GM12878 (cell line): ENCODE results near the gene KDM3B. TPM values are rescaled to one million over a fixed set of nuclear protein-coding genes. Genes with fewer than 3 reads are reported as not detected.

Experiments
- ATAC-seq: fragments of 200-7000 bp; cut with Tn5 transposase; 3 replicates; pipeline ENCODE4 v1.9.1; 2020; ENCODE audit warnings: mild to moderate bottlenecking, moderate library complexity
- BruUV-seq: library from RNA; stranded (reverse); fragments of 400-500 nt; replicated peaks from 2 replicates; lab custom pipeline; 2021; lab: Mats Ljungman, UMichigan
- CTCF ChIA-PET: fragments of 300-600 bp; sonication (Branson Sonifier 250); formaldehyde crosslinking; extraction: SDS; loops from one replicate; lab custom pipeline; 2021; ENCODE audit warnings: inconsistent platforms; lab: Yijun Ruan, JAX
- POLR2A ChIA-PET: fragments of 350-600 bp; formaldehyde crosslinking; extraction: SDS; loops from one replicate; lab custom pipeline; 2021; ENCODE audit warnings: inconsistent platforms; lab: Charles Lee
- RAD21 ChIA-PET: fragments of 300-600 bp; sonication (Branson Sonifier 250); formaldehyde crosslinking; loops from one replicate; lab custom pipeline; 2023; ENCODE audit warnings: antibody characterized with exemption; ENCODE audit not compliant: unreplicated experiment; lab: Charles Lee
- SMC1A ChIA-PET: fragments of 300-600 bp; sonication (Branson Sonifier 250); formaldehyde crosslinking; loops from one replicate; lab custom pipeline; 2023; ENCODE audit not compliant: unreplicated experiment, uncharacterized antibody; lab: Charles Lee
- DNase-seq: peaks from one replicate; pipeline ENCODE4 v3.0.0-alpha.2; 2011; ENCODE audit warnings: low read depth, low spot score
- FAIRE-seq: peaks from 3 replicates; lab custom pipeline; 2011; peaks lifted over from hg19 to GRCh38; lab: Jason Lieb, UNC
- H2AFZ ChIP-seq: 2 replicates; pipeline ENCODE4 v1.6.0; 2011; ENCODE audit warnings: low read depth, low read length, control low read depth; ENCODE audit not compliant: control insufficient read depth
- H3K27ac ChIP-seq: 2 replicates; pipeline ENCODE4 v1.5.1; 2011; ENCODE audit warnings: control low read depth; ENCODE audit not compliant: control insufficient read depth, insufficient read depth
- H3K27me3 ChIP-seq, 2 experiments: replicated peaks in 1 of 2; 2 replicates each; pipeline versions ENCODE4 v1.6.0 to v1.6.1; 2011; ENCODE audit warnings: low read length in 1 of 2; ENCODE audit not compliant: control insufficient read depth in 2 of 2, insufficient read depth in 2 of 2
- H3K36me3 ChIP-seq, 2 experiments: 2 replicates each; pipeline ENCODE4 v1.5.1; 2011; ENCODE audit warnings: low read length in 1 of 2; ENCODE audit not compliant: control insufficient read depth in 2 of 2, insufficient read depth in 2 of 2
- H3K4me1 ChIP-seq: 2 replicates; pipeline ENCODE4 v1.6.1; 2011; ENCODE audit warnings: mild to moderate bottlenecking, low read length, moderate library complexity, mixed read lengths; ENCODE audit not compliant: control insufficient read depth, insufficient read depth
- H3K4me2 ChIP-seq: 2 replicates; pipeline ENCODE4 v1.6.0; 2011; ENCODE audit warnings: control low read depth; ENCODE audit not compliant: control insufficient read depth, insufficient read depth
- H3K4me3 ChIP-seq: fragments of 200-600 bp; sonication (generic); 2 replicates; pipeline ENCODE4 v1.5.1; 2016
- H3K79me2 ChIP-seq: 2 replicates; pipeline ENCODE4 v1.6.0; 2011; ENCODE audit warnings: low read length; ENCODE audit not compliant: control insufficient read depth, insufficient read depth
- H3K9ac ChIP-seq: 2 replicates; pipeline ENCODE4 v1.8.0; 2011; ENCODE audit warnings: low read length, control low read depth, mixed read lengths; ENCODE audit not compliant: control insufficient read depth, insufficient read depth
- H3K9me3 ChIP-seq: replicated peaks from 3 replicates; pipeline ENCODE4 v1.5.1; 2011; ENCODE audit warnings: mild to moderate bottlenecking, low read length; ENCODE audit not compliant: control insufficient read depth, insufficient read depth
- H4K20me1 ChIP-seq: 2 replicates; pipeline ENCODE4 v1.6.0; 2011; ENCODE audit not compliant: control insufficient read depth, insufficient read depth
- E2F8 ChIP-seq: fragments of 450-650 bp; IDR thresholded peaks from 2 replicates; pipeline ENCODE4 v1.6.1; 2018; ENCODE audit warnings: mild to moderate bottlenecking, low read depth, moderate library complexity; ENCODE audit not compliant: partially characterized antibody
- EED ChIP-seq: sonication (generic); IDR thresholded peaks from 2 replicates; pipeline ENCODE4 v1.6.1; 2016; ENCODE audit warnings: antibody characterized with exemption, low read depth
- EGR1 ChIP-seq, 2 experiments: IDR thresholded peaks; 1 replicate in 1 of 2; 2 replicates in 1 of 2; pipeline ENCODE4 v1.6.1; 2011 to 2012; ENCODE audit warnings: low read depth in 2 of 2, low read length in 2 of 2, borderline replicate concordance in 1 of 2, mild to moderate bottlenecking in 1 of 2, moderate library complexity in 1 of 2
- EZH2 ChIP-seq: IDR thresholded peaks from 2 replicates; pipeline ENCODE4 v1.6.1; 2012; ENCODE audit warnings: low read depth, mild to moderate bottlenecking, control low read depth, inconsistent platforms, low read length, borderline replicate concordance; ENCODE audit not compliant: control insufficient read depth
- IKZF1 ChIP-seq: fragments of 450-650 bp; conservative IDR thresholded peaks from 2 replicates; pipeline ENCODE4 v1.6.1; 2017; ENCODE audit warnings: antibody characterized with exemption, mild to moderate bottlenecking
- MEF2A ChIP-seq: IDR thresholded peaks from 2 replicates; pipeline ENCODE4 v1.6.1; 2011; ENCODE audit warnings: low read depth, mild to moderate bottlenecking, low read length, moderate library complexity; ENCODE audit not compliant: insufficient read depth
- MEF2B ChIP-seq: fragments of 450-650 bp; IDR thresholded peaks from 2 replicates; pipeline ENCODE4 v1.6.1; 2018; ENCODE audit warnings: mild to moderate bottlenecking, moderate library complexity; ENCODE audit not compliant: partially characterized antibody, poor library complexity, severe bottlenecking
- MXI1 ChIP-seq: fragments of 150-350 bp; IDR thresholded peaks from 2 replicates; pipeline ENCODE4 v1.6.1; 2011; ENCODE audit warnings: low read depth, mild to moderate bottlenecking, inconsistent platforms, low read length, improper control_type of control experiment
- NR2C1 ChIP-seq: fragments of 450-650 bp; IDR thresholded peaks from 2 replicates; pipeline ENCODE4 v1.6.1; 2017; ENCODE audit warnings: antibody characterized with exemption, mild to moderate bottlenecking, moderate library complexity
- PAX5 ChIP-seq: IDR thresholded peaks from 2 replicates; pipeline ENCODE4 v1.6.1; 2011; ENCODE audit warnings: low read depth, low read length, borderline replicate concordance
- RAD21 ChIP-seq: IDR thresholded peaks from 2 replicates; pipeline ENCODE4 v1.6.1; 2011; ENCODE audit warnings: mild to moderate bottlenecking, low read depth, low read length, moderate library complexity; ENCODE audit not compliant: insufficient read depth
- RB1 ChIP-seq: fragments of 450-650 bp; formaldehyde crosslinking; IDR thresholded peaks from 2 replicates; pipeline ENCODE4 v1.6.1; 2017; ENCODE audit warnings: mild to moderate bottlenecking, borderline replicate concordance
- REST ChIP-seq: IDR thresholded peaks from 2 replicates; pipeline ENCODE4 v1.6.1; 2012; ENCODE audit warnings: mild to moderate bottlenecking, low read depth, low read length
- SP1 ChIP-seq: IDR thresholded peaks from one replicate; pipeline ENCODE4 v1.6.1; 2011; ENCODE audit warnings: low read depth, low read length
- ZSCAN29 ChIP-seq: fragments of 450-650 bp; IDR thresholded peaks from 2 replicates; pipeline ENCODE4 v1.6.1; 2017; ENCODE audit warnings: mild to moderate bottlenecking, moderate library complexity
- WGBS: methylation state at CpG from one replicate; pipeline ENCODE4 v1.1.6; 2016; ENCODE audit warnings: low lambda C conversion rate; ENCODE audit not compliant: insufficient replicate concordance, insufficient coverage; ENCODE audit errors: missing lambda C conversion rate; 5-methylcytosine and 5-hydroxymethylcytosine counted together
- in situ Hi-C: fragments of 300-500 bp; cut with MboI; formaldehyde crosslinking; loops from 9 replicates; pipeline ENCODE4 v1.14.3; 2018; ENCODE audit warnings: mixed read lengths
- intact Hi-C: fragments of 100-400 bp; cut with micrococcal nuclease; formaldehyde crosslinking; loops from one replicate; pipeline ENCODE4 v1.14.2; 2022; ENCODE audit not compliant: unreplicated experiment
- polyA plus RNA-seq, 11 experiments: library from polyadenylated mRNA; depleted of rRNA in 4 of 11; unstranded in 6 of 11; stranded (reverse) in 5 of 11; fragments of >200 nt; fragmentation: Nextera tagmentation in 4 of 11; fragmentation: Illumina TruSeq in 1 of 11; extraction: Ambion mirVana in 4 of 11; extraction: Trizol in 1 of 11; gene quantifications; 1 replicate in 1 of 11; 2 replicates in 10 of 11; pipeline versions ENCODE4 v1.2.1 to v1.2.3, GENCODE V29; 2011 to 2016; ENCODE audit warnings: inconsistent platforms in 2 of 11, missing spikeins in 2 of 11, low read depth in 1 of 11
- total RNA-seq, 4 experiments: library from RNA; depleted of rRNA in 3 of 4; stranded (reverse); fragments of >200 nt in 3 of 4; fragmentation: Illumina TruSeq in 1 of 4; extraction: Trizol in 1 of 4; gene quantifications; 2 replicates each; pipeline versions ENCODE4 v1.2.1 to v1.2.3, GENCODE V29; 2013 to 2021

Gene KDM3B
- total and polyA plus RNA-seq, 10 of the 15 experiments (the other 5 are each of a cell fraction or from before 2014, with no cell fraction given), result 8.5 to 45.7 (median 29.0) TPM

GRCh38 chr5:138438724-138439476, 86.4 kb downstream of the KDM3B start, which contains the start of gene REEP2:
REEP2 (plus strand) TSS chr5:138439057; CDS start chr5:138439209, 152 bp downstream.
- 2% methylated on average over 26 of the region's 65 CpGs for WGBS
- BruUV-seq, result no TSS peak
- in situ Hi-C loops, result no loop called here
- Histone ChIP-seq H2AFZ (peak within 1 kb of the TSS; percentile 54), H3K9ac (peak within 1 kb of the TSS; percentile 40; the same call in 1 of the 2 replicates), H3K9me3 (no peaks in the 10 kb centered on the region), H3K4me2 (peak within 1 kb of the TSS; percentile 87), H3K4me1 (peaks cover 4% of the 10 kb centered on the region), H4K20me1 (no peaks in the 10 kb centered on the region; the same call in 1 of the 2 replicates), H3K4me3 (peak within 1 kb of the TSS; percentile 67), H3K27ac (no peak within 1 kb of the TSS), H3K27me3 (no peaks in the 10 kb centered on the region), H3K36me3 (peaks cover 0 to 6% of the 10 kb centered on the region in 2 experiments), H3K79me2 (no peaks in the 10 kb centered on the region)
- ATAC-seq (peak; percentile 89), FAIRE-seq (no peak), DNase-seq (no peak)
- RAD21 ChIA-PET, result interaction anchor here (1.1 to 1.3 kb wide), 2 partner anchors 65 to 101 kb away, joined by 3 to 5 read pairs; partner anchors contain the start of gene FAM53C
- SMC1A ChIA-PET, result interaction anchor here (0.7 to 2.2 kb wide), 4 partner anchors 10 to 223 kb away, joined by 3 to 8 read pairs (median 4); no protein-coding TSS in a partner anchor
- POLR2A ChIA-PET, result interaction anchor here (0.5 to 1.9 kb wide), 2 partner anchors 11 to 147 kb away, joined by 4 to 9 read pairs; no protein-coding TSS in a partner anchor
- CTCF ChIA-PET, result interaction anchor here (0.8 to 1.4 kb wide), 3 partner anchors 64 to 216 kb away, joined by 3 to 4 read pairs (median 4); partner anchors contain the start of gene FAM53C
- intact Hi-C loops, result no loop called here
- TF ChIP-seq MEF2A (no peak), EGR1 (IDR thresholded peaks at IDR 0.05; ENCODE audit: borderline replicate concordance in 1 of 2, low read depth in 2 of 2, low read length in 2 of 2) (peak in 1 of 2 experiments; percentile 93; a peak in 2 of 3 replicates), IKZF1 (peak; percentile 53; the same call in 1 of the 2 replicates), PAX5 (0 out of 2 replicates have a peak, but pooled peaks have one; percentile 14), EED (no peak), RB1 (no peak; the same call in 1 of the 2 replicates), ZSCAN29 (no peak), NR2C1 (0 out of 2 replicates have a peak, but pooled peaks have one; percentile 38), E2F8 (no peak), SP1 (peak; percentile 2), RAD21 (no peak), EZH2 (no peak), REST (no peak), MXI1 (no peak), MEF2B (no peak)
